ENCODE data around the gene LAMC1.
"Not testable (repeated sequence)": the region's sequence is repeated elsewhere in the genome, so short reads cannot be mapped to it uniquely, and the experiment has no call there.

LAMC1 gene

DNA sequence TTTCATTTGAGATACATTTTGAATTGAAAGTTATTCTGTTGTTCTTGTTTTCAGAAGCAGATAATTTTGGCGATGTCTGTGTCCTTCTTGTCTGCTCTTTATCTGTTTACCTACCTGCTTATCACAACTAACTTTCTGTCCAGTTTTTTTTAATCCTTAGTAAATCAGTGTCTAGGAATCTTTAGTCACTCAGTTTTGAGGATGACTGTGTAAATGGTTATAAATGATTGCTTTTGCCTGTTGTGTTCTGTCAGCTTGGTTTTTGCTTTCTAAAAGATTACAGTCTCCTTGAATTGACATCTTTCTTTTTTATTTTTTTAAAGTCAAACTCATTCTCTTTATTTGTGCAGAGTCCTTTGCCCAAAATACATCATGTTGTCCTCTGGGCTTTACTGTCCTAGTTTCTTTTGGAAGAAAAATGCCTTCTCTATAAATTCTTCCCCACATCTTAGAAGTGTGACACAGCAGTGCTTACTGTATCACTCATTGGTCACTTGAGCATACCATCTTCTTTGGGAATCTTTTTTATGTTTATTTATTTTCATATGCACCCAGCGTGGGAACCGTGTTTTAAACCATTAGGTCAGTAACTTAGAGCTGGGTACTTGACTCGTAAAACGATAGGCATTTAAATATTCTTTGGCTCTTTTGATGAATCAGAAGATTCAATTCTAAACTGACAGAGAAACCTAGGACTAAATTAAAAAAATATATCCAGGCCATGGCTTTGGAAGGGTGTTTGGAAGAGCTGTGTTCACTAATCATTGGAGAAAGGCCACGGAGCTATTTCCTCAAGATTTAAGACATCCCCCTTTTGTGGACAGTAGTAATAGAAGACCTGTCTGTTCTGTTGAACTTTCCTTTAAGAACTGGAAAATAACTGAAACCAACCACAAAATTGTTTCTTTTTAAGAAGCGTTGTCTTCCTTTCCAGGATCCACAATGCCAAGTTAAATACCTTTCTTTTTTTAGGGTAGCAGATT lies 20.9 kb downstream of the LAMC1 start:
- no peak for DNase-seq (ENCODE audit: low spot score)

DNA sequence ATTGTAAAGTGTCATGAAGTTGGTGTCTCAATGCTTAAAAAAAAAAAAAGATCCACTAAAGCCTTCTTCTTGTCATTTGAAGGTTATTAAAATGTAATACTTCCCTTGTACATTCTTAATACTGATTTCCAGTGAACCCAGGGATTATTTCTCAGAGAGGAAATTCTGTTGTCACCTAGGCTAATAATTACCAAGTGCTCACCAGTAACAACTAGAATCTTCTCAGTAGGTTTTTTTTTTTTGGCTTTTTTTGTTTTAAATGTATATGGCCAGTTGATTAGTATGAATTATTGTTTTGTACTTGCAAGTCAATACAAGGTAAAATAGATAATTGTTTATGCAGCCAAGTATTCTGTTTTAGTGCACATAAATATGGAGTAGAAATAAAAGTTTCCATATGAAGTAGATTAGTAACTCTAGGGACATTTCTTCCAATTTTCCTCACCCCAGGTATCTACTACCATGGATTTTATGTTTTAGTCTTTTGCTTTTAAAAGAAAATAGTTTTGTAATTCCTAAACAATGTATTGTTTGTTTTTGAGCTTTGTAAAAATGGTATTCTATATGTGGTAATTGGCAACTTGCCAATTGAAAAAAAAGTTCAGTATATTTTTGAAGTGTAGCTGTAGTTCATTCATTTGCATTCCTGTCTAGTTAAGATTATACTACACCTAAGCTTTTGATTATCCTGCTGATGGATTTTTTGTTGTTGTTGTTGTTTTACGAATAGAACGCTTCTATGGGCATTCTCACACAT lies 21.9 kb downstream of the LAMC1 start:
- DNase-seq (ENCODE audit: low spot score): no peak

DNA sequence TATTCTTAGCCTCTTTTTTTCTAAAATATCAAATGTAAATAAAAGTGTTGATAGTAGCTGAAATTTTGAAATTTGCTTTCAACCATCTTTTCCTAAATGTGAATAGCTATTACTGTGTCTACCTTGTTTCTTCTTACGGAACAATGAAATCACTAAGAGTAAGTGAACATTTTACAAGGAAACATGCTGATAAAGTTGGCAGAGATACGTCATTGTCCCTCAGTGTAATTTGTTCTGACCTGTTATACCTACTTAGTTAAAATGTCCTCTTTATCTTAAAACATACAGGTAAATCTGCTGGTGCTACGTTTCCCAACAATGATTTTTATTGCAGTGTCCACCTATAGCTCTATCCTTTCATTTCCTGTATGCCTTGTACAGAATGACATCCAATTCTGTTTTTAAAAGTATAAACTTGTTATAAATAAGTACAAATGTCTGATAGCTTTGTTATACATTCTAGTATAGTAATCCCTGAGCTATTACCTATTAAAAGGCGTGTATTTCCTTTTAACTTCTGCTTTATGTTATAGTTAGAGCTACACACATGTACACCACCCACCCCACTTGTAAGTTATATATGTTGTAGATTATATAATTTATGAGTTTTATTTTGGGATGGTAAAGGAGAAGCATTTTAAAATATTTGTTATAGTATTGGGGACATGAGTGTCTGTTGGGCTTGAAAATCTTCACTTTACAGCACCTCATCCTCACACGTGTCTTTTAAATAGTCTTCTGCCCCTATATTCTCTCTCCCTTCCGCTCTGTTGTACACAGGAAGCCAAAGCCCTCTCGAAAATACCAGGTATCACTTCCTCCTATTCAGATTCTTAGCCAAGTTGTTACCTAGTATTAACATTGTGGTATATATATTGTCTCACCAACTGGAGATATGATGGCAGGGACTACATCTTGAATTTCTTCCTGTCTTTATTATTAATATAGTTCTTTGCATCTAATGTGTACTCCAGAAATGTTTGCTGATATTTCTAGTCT lies 25.2 kb downstream of the LAMC1 start:
- DNase-seq (ENCODE audit: low spot score): no peak

DNA sequence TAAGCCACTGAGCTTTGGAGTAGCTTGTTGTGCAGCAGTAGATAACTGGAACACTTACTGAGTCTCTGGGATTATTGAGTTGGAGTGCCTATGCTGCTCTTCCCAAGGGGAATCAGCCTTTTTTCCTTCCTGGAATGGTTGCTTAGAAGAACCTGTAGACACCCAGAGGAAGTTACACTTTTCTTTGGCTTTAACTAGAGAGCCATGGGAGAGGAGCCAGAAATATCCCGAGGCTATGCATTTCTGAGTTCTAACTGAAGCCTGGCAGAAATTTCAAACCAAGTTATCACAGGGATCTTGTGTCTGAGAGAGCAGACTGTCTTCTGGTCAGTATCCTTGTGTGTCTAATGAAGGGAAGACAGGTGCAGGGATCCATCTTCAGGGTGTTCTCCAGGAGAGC lies 28.3 kb downstream of the LAMC1 start:
- DNase-seq (ENCODE audit: low spot score): no peak

DNA sequence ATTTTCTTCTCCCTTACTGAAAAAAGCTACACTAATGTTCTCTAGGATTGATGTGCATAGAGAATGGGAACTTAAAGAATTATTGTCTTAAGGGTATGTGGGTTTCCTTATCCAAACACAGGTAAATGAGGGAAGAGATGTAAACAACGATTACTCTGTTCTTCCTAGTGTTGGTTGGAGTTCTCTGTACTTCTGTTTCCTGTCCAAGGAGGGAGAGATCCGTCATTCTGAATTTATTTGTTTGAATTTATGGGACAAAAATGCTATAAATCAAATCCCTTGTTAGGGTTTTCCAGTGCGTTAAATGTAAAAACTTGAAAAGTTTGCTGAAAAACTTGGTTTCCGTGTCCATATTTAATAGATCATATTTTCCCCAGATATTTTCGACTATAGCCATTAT lies 29.6 kb downstream of the LAMC1 start:
- DNase-seq (ENCODE audit: low spot score): no peak

DNA sequence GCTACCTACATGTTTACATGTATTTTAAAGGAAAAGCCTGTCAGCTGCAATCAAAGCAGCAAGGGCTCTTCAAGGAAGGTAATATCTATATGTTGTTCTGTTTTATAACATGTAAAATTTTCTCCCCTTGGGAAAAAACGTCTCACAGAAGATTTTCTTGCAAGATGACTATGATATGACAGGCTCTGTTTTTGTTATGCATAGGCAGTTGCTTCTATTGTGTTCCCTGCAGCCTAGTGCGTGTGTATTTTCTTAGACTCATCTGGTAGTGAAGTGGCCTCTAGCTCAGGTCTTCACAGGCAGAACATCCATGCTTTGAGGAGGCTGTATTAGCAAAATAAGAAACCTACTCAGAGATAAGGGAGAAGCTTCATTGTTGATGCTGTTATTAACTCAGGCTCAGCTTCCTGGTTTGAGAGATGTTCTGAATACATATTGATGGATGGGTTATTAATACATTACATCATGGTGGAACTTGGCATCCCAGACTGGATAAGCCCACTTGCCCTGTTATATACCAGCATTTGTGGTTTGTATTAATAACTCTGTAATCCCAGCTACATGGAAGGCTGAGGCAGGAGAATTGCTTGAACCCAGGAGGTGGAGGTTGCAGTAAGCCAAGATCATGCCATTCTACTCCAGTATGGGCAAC lies 35.8 kb downstream of the LAMC1 start:
- DNase-seq (ENCODE audit: low spot score): no peak

DNA sequence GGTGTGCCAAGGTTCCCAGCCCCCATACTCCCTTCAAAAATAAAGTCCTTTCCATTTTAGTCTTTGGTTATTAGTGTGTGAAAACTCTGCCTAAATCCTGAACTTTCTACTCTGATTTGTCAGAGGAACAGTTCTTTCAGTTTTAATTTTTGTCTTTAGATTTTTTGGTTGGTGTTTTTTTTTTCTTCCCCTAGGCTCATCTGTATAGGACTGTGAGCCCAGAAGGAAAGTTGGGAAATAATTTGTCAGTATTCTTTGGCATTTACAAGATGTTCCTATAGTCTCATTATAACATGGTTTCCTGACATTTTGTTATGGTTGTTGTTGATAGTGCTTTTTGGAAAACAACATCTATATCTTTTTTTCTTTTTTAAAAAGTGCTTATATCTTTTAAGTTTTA lies 38.0 kb downstream of the LAMC1 start:
- DNase-seq (ENCODE audit: low spot score): no peak

DNA sequence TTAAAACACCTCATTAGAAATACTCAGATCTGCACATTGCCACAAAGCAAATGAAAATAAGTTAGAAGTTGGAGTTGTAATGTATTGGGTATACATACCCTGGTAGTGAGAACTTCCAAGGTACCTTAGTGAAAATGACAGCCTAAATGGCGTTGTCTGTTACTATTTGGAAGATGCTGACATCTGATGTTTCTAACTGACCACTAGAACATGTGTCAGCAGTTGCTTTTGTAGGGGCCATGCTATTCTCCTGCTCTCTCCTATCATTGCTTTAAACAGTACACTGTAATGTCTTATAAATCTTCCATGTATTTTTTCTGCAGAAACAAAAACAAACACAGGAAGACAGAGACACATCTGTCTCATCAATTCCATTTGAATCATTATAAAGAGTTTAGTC lies 40.1 kb downstream of the LAMC1 start:
- no peak for DNase-seq (ENCODE audit: low spot score)

DNA sequence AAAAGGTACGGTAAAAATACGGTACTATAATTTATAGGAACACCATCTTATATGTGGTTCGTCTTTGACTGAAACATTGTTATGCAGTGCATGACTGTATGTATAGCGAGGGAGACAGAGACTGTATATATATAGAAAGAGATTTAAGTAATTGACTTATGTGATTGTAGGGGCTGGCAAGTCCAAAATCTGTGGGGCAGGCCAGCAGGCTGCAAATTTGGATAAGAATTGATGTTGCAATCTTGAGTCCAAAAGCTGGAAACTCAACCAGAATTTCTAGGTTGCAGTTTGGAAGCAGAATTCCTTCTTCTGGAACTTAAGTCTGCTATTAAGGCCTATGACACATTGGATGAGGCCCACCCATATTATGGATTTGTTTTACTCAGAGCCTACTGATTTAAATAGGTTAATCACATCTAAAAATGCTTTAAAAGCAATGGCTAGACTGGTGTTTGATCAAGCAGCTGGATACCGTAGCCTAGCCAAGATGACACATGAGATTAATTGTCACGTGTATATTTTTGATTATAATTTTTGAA lies 42.0 kb downstream of the LAMC1 start:
- no peak for DNase-seq (ENCODE audit: low spot score)

DNA sequence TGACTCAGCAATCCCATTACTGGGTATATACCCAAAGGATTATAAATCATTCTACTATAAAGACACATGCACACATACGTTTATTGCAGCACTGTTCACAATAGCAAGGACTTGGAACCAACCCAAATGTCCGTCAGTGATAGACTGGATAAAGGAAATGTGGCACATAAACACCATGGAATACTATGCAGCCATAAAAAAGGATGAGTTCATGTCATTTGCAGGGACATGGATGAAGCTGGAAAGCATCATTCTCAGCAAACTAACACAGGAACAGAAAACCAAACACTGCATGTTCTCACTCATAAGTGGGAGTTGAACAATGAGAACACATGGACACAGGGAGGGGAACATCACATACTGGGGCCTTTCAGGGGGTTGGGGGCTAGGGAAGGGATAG lies 43.2 kb downstream of the LAMC1 start:
- DNase-seq (ENCODE audit: low spot score): not testable (repeated sequence)

DNA sequence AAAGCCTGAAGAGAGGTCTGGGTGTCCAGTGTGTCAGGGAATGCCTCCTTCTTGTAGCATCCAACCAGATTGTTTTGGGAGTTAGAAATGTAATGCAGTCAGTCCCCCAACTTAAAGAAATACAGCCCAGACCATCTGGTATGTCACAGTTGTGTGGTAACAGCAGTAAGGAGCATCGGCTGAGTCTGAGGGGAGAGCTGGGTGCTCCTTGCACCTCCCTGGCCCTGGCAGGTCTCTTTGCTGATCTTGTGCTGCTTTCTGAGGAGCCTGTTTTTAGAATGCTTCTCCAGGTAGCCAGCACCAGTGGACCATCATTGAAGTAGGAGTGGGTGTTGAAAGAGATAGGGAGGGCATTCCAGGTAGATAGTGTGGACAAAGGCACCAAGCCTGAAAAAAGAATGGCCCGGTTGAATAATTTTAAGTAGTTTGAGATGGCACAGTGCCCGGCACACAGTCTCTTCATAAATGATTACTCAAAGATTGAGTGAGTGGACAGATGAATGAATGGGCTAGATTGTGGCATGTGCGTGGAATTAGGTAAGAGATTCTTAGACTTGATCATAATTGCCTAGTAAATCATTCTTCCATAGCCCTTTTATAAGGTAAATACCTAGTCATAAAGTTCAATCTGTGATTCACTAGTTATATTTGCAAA lies 46.5 kb downstream of the LAMC1 start:
- no peak for DNase-seq (ENCODE audit: low spot score)

DNA sequence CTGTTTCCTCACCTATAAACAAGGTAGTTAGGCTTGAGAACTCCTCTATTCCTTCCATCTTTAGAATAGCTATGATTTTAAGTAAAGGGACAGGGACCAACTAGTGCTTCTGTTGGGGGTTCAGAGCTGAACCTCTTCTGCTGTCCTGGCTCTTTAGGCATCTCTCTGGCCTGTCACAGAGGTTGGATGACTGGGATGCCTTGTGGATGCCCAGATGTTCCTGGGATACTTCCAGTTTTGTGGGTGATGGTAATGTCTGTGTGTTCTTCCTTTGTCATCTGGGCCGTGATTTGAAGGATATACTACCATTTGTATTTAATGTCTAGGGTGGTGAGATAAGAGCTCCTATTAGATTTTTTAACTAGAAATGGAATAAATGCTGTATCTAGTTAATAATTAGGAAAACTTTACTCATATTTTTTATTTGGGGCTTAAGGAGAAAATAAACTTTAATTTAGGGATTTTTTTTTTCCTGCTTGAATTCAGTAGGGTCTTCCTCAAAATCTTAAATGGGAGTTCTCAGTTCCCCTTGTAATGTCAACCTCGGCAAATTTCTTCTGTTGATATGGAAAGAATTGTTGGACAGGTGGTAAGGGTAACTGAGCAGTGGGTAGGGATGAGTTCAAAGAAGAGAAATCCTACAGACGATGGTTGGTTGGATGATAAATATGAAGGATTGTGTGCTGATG lies 47.2 kb downstream of the LAMC1 start:
- DNase-seq (ENCODE audit: low spot score): no peak

DNA sequence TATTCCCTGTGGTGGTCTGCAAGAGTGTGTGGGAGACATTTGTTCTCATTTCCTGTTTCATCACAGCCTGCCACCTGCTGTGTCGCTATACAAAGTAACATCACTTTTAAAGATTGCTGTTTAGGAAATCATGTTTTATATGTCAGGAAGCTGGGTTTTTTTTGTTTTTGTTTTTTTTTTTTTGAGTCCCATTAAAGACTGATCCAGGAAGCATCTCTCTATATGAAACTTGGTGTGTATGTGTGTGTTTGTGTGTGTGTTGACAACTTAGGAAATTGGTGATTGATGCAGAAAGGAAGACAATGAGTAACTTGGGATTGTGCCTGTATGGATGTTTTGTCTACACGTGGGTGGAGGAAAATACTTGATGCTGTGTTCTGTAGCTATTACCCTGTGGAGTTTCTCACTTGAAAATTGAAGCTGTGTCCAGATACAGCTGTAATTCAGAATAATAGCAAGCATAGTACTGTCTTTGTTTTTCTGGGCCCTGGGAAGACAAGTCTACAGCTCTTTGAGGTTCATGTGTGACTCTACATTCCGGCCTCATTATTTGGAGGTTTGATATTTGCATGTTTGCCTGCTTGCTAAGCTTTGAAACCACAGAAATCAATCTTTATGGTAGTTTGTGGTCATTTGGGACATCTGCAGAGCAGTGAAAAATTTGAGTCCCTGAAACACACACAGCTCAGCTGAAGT lies 47.9 kb downstream of the LAMC1 start:
- no peak for DNase-seq (ENCODE audit: low spot score)

DNA sequence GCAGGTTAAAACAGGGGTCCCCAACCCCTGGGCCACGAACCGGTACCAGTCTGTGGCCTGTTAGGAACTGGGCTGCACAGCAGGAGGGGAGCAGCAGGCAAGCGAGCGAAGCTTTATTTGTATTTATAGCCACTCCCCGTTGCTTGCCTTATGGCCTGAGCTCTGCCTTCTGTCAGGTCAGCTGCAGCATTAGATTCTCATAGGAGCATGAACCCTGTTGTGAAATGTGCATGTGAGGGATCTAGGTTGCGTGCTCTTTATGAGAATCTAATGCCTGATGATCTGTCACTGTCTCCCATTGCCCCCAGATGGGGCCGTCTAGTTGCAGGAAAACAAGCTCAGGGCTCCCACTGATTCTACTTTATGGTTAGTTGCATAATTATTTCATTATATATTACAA lies 49.4 kb downstream of the LAMC1 start:
- DNase-seq (ENCODE audit: low spot score): not testable (repeated sequence)

DNA sequence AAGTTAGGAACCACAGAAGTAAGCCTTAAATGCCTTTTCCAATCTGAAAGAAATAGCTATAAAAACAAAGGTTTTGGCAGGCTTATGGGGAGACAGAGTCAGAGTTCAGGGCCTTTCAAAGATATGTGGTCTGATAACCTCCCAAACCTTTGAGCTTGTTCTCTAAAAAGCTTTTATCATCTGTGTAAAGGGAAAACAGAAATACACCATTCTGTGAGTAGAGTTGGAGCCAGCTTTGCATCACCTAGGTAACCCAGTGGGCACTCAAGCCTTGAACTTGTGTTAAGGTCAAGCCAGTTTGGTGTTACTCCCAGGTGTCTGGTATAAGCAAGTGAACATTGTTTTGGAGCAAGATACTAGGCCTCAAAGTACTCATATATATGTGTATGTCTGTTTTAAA lies 50.1 kb downstream of the LAMC1 start:
- DNase-seq (ENCODE audit: low spot score): no peak

DNA sequence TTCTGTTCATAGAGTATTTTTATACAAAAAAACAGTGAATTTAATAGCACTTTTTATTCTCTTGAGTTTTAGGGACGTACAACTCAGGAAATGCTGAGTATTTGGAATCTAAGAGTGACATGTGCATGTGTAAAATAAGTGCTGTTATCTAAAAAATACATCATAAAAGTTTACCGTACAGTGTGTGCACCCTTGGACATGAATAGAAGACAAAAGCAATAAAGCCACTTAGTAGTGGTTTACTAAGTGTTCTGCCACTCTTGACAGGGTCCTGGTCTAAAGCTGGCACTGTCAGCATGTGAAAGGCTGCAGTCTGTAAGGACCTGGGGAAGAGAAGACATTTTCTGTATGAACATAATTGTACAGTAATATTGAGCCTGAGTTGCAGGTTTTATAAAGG lies 51.0 kb downstream of the LAMC1 start:
- DNase-seq (ENCODE audit: low spot score): no peak

DNA sequence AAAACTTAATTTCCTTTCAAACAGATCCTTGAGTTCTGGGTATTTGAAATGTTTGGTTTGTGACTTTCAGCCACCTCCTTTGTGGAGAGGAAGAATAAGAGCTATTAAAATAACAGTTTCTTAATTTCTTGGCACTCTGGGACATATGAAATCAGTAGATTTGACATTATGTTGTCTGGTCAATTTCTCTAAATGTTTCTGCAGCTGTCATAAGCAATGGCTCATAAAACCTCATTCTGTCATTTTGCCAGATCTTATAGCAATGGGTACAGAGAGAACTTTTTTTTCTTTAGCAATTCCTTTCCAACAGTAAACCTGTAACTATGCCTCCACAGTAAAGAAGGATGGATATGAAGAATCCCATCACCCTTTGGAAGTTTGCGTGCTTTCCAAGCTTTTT lies 52.6 kb downstream of the LAMC1 start:
- no peak for DNase-seq (ENCODE audit: low spot score)

DNA sequence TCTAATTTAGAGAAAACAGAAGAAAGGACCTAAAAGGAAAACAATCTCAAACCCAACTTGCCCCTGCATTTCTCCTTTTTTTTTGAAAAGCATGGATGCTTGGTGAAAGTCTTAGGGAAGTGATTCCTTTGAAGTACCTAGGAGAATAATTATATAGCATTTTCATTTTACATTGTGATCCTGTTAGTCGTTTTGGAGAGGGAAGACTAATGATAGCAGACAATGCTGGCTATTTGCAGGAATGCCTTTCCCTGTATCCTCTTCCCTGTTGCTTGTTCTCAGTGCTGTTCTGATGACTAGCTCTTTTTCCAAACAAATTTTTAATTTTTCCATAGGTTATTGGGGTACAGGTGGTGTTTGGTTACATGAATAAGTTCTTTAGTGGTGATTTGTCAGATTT lies 53.9 kb downstream of the LAMC1 start:
- no peak for DNase-seq (ENCODE audit: low spot score)

DNA sequence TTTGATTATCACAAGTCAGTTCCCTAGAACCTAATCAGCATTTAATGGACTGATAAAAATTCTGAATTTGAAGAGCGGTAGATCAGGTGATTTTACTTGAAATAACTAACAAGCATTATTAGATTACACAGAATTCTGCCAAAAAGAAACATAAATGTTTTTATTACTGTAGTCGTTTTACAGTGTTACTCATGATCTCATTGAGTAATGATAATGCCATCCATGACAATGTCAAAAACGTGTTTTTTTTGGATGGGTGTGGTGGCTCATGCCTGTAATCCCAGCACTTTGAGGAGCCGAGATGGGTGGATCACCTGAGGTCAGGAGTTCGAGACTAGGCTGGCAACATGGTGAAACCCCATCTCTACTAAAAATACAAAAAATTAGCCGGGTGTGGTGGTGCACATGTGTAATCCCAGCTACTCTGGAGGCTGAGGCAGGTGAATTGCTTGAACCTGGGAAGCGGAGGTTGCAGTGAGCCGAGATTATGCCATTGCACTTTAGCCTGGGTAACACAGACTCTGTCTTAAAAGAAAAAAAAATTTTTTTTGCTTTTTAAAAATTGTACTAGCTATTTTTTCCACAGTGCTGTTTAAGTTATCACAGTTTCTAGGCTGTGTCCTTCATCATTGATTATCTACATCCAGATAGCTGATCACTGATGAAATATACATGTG lies 56.6 kb downstream of the LAMC1 start:
- DNase-seq (ENCODE audit: low spot score): no peak
